ENCODE results near the gene RAB7A.

RAB7A gene

DNA sequence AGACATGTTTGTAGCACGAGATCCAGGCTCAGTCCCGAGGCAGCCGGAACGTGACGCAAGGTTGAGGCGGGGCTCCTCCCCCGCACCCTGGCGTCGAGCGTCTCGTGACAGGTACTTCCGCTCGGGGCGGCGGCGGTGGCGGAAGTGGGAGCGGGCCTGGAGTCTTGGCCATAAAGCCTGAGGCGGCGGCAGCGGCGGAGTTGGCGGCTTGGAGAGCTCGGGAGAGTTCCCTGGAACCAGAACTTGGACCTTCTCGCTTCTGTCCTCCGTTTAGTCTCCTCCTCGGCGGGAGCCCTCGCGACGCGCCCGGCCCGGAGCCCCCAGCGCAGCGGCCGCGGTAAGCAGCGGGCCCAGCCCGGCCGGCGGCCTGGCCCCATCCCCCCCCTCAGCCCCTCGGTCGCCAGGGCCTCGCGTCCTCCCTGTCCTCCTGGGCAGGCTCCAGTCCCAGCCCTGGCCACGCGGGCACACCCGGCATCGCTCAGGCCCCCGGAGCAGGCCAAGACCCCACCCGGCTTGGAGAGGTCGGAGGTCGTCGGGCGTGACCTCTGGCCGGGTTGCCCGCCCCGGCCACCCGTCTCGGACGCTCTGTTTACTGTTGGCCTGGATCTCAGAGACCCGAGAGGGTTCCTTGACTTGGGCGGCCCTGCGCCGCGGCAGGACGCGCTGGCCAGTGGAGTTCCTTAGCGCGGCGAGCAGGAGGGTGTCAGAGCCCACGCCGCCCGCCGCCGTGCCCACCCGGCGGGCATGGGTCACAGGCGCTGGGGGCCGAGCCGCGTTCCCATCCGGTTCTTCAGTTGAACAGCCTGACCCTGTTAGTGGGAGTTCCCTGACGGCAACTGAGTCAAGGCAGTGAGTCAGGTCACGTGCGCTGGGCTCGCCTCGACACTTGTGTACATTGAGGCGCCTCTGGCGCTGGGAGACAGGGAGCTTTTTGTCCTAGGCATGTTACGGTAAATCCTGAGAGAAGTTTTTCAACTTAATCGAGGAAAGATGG lies at the start of gene RAB7A:
RAB7A (plus strand) TSS at position 161 of the 994 bp plus-strand sequence. CDS start 69,185 bp downstream, outside the sequence.
- peak; percentile 91 for DNase-seq

GRCh38 chr3:128679338-128679737 lies 46.6 kb upstream of the RAB7A start:
- DNase-seq, result no peak

DNA sequence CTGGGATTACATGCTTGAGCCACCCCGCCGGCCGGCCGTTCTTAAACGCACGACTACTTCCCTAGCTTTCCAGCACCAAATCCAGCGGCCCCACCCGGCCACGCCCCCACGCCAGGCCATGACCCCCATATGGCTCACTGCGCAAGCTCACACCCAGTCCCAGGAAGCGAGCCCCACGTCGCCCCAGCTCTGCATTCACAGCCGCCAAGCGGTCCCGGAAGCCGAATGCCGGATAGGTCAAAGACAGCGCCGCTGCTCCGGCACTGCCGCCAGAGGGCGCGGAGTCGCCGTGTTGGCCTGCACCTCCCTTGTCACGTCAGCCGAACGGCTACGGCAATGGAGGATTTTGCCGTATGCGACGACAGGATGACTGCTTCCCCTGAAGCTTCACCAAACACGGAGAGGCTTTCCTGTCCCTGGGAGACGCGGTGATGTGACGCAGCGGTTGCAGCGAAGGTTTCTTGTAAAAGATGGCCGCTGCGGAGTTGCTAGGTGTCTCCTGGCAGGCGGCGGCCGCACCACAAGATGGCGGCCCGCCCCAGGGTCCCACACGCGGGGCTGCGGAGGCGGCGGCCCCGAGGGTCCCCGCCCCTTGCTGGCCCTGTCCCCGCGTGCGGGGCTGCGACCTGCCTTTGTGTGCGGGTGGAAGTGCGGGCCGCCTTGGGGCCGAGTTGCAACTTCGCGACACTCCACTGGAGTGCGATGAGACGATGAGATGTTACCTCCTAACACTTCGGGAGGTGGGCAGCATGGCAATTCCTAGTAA lies 45.2 kb upstream of the RAB7A start:
- peak; percentile 61 for DNase-seq

GRCh38 chr3:128681369-128681829 lies 44.6 kb upstream of the RAB7A start:
- no peak for DNase-seq

GRCh38 chr3:128683957-128684356 lies 42.0 kb upstream of the RAB7A start:
- DNase-seq, result no peak

DNA sequence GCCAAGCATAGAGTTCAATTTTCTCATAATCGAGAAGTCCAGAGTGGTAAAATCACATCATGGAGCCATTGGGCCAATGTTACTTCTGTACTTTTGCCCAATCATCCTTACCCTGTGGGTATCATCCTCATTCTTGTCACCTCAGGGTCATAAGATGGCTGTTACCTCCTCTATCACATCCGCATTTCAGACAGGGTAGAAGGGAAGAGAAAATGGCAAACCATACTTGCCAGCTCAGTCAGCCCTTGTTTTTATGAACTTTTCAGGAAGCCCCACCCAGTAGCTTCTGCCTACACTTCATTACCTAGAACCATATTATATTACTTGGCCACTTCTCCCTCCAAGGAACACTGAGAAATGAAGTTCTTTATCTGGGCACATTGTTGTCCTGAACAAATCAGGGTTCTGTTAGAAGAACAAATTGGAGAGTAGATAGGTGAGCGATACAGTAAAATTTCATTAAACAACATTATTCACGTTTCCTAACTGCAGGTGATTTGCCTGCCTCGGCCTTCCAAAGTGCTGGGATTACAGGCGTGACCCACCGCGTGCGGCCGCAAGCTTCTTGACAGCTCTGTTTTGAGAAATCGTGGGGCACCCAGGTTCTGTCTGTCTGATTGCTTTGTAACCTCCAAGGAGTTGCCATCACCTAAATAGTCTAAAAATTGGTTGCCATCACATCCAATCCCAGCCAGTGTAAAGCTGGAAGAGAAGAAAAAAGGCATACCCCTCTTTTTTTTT lies 40.8 kb upstream of the RAB7A start:
- no peak for DNase-seq

DNA sequence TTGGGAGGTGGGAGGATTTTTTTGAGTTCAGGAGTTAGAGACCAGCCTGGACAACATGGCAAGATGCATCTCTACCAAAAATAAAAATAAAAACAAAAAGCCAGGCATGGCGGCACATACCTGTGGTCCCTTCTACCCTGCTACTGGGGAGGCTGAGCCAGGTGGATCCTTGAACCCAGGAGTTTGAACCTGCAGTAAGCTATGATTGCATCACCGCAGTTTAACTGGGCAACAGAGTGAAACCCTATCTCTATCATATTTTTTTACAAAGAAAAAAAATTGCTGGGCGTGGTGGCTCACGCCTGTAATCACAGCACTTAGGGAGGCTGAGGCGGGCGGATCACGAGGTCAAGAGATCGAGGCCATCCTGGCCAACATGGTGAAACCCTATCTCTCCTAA lies 39.5 kb upstream of the RAB7A start:
- DNase-seq, result no peak

DNA sequence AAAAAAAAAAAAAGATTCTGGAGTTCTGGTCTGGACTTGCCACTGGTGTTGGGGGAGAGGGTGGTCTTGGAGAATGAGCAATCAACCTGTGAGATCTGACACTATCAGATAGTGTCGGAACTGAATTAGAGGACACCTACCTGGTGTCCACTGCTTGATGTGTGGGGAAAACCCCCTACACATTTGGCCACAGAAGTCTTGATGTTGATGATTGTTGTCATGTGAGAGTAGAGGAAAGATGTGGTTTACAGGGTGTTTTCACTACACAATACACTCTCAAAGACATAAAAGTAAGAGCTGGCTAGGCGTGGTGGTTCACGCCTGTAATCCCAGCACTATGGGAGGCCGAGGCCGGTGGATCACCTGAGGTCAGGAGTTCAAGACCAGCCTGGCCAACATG lies 36.9 kb upstream of the RAB7A start:
- DNase-seq, result no peak

DNA sequence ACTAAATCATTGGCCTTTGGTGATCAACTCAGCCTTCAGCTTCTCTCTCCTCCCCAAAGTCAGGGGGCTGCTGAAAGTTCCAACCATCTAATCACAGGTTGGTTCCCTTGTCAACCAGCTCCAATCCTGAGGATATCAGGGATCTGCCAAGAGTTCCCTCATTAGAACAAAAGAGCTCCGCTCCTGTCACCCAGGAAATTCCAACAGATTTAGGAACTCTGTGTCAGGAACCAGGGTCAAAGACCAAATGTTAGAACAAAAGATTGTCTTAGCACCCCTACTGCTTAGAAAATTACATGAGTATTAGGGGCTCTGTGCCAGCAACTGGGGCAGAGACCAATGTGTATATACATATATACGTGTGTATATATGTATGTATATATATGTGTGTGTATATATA lies 32.3 kb upstream of the RAB7A start:
- DNase-seq, result no peak

GRCh38 chr3:128697341-128697740 lies 28.6 kb upstream of the RAB7A start:
- DNase-seq, result no peak

DNA sequence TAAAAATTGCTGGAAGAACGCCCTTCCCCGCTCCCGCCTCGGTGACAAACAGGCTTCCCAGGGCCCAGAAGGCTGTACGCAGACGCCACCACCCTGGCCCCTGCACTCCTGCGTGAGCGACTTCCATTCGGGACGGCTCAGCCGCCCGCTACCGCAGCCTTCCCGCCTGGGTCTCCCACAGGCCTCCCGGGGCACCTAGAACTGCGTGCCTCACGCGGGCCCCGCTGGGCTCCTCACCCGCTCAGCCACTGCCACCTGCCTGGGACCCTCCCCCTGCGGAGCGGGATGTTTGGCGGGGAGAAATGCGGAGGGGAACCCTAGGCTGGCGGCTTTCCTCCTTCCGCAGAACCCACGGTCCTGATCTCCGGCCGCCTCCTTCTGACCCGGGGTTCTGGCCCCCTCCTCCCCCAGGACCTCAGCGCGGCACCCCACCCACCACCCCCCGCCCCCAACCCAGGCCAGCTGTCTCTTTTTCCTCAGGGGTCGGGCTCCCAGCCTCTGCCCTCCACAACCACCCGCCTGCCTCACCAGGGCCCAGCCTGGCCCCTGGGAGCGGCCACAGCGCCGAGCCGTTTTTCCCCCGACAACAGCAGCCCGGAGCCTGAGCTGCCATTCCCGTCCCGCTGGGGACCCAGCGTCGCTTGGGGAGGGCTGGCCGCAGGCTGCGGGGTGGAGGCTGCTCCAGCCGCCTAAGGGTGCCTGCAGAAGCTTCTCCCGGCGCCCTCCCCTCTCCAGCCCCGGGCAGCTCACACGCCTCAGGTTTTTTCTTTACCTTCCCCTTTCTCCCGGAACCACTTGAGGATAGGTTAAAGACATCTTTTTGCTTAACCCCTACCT lies 27.6 kb upstream of the RAB7A start:
- no peak for DNase-seq

DNA sequence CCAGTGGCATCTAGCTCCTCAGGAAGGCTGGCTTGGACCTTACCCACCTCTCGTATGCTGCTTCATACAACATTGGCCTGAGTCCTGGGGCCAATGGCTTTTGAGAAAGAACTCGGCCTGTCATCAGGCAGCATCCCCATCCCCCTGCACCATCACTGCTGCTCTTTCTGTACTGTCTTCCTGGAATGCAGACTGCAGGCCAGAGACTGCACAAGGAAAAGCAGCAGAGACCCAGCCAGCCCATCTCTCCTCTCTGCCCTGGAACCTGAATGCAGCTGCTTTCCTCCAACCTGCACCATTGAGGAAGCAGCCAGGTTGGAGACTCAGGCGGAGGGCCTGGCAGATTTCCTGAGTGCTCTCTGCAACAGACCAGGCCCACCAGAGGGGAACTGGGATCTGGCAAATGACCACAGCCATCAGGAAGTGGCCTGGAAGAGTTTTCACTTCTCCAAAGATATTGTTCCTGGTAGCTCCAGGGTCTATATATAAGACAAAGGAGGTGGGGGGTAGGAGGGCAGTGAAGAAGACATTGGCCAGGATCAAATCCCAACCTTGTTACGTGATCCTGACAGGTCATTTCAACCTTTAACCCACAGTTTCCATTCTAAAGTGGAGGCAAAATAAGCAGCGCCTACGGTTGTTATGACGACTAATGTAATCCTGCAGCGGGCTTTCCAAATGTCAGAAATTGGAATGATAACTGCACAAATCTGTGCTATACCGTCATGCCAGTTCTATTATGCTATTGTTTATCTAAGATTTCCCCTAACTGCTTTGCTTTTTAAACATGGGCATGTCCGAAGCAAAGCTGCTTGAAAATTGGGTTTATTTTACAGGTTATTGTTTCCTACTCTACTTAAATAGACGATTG lies 24.4 kb upstream of the RAB7A start:
- no peak for DNase-seq

DNA sequence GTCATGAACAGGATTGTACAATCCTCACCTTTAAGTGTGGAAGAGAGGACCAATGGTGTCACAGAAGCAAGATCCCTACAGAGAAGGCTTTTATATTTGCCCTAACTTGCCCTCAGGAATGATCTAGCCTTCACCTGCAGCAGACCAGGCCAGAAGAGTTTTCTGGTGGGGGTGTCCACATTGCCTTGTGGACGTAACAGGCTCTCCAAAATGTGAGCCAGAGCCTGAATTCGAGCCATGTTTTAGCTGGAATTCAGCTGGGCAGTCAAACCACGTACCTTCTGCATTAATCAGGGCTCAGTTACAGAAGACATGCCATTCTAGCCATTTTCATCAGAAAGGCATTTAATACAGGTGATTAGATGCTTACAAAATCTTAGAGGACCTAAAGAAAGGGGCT lies 23.6 kb upstream of the RAB7A start:
- no peak for DNase-seq

GRCh38 chr3:128703561-128703960 lies 22.4 kb upstream of the RAB7A start:
- DNase-seq, result no peak

DNA sequence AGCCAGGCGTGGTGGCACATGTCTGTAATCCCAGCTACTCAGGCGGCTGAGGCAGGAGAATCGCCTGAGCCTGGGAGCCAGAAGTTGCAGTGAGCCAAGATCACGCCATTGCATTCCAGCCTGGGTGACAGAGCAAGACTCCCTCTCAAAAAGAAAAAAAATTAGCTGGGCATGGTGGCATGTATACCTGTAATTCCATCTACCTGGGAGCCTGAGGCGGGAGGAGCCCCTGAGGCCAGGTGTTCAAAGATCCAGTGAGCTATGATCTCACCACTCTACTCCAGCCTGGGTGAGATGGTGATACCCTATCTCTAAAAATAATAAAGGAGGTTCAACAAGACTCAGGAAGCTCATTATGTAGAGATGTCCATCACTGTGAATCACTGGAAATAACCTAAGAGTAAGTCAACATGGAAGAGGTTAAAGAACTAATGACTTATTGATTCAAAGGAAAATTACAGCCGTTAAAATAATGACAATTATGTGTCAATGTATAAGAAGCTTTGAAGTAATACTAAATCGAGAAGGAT lies 19.8 kb upstream of the RAB7A start:
- DNase-seq, result no peak

- DNase-seq, result no peak
These were observed 18.0 kb upstream of the RAB7A start for GRCh38 chr3:128707928-128708494.

GRCh38 chr3:128709038-128709437 lies 16.9 kb upstream of the RAB7A start:
- DNase-seq, result no peak

- no peak for DNase-seq
These were observed 16.3 kb upstream of the RAB7A start for GRCh38 chr3:128709506-128710210.

- DNase-seq, result no peak
These were observed 15.1 kb upstream of the RAB7A start for GRCh38 chr3:128710816-128711433.
